ACC112 (cell line): Measurements from ENCODE around the gene NHEJ1.

Experiments used
- H2AFZ ChIP-seq: fragments of 200-600 bp; sonication (generic); one replicate; pipeline ENCODE4 v1.6.0; 2017; ENCODE audit warnings: antibody characterized with exemption, low read length; ENCODE audit not compliant: unreplicated experiment
- H3K27ac ChIP-seq: fragments of 200-600 bp; sonication (generic); 2 replicates; pipeline ENCODE4 v1.5.1; 2014; ENCODE audit warnings: low read depth, mild to moderate bottlenecking, antibody characterized with exemption, low read length, moderate library complexity
- H3K27me3 ChIP-seq: fragments of 200-600 bp; sonication (generic); 2 replicates; pipeline ENCODE4 v1.6.1; 2014; ENCODE audit warnings: mild to moderate bottlenecking, antibody characterized with exemption, low read length, moderate library complexity, mixed read lengths; ENCODE audit not compliant: insufficient read depth
- H3K36me3 ChIP-seq: fragments of 200-600 bp; sonication (generic); 2 replicates; pipeline ENCODE4 v1.6.1; 2016; ENCODE audit warnings: mild to moderate bottlenecking, antibody characterized with exemption, low read length, moderate library complexity, mixed read lengths; ENCODE audit not compliant: insufficient read depth
- H3K4me1 ChIP-seq: fragments of 200-600 bp; sonication (generic); one replicate; pipeline ENCODE4 v1.6.1; 2016; ENCODE audit warnings: low read length, mixed read lengths; ENCODE audit not compliant: insufficient read depth, unreplicated experiment, control insufficient read depth
- H3K4me3 ChIP-seq: fragments of 200-600 bp; sonication (generic); 2 replicates; pipeline ENCODE4 v1.5.1; 2014; ENCODE audit warnings: mild to moderate bottlenecking, low read depth, low read length
- H3K79me2 ChIP-seq: fragments of 200-600 bp; sonication (generic); one replicate; pipeline ENCODE4 v1.6.0; 2016; ENCODE audit warnings: low read length; ENCODE audit not compliant: control insufficient read depth, unreplicated experiment, insufficient read depth

The NHEJ1 gene

GRCh38 chr2:219081701-219082331 lies 78.8 kb downstream of the NHEJ1 start:
- Histone ChIP-seq H3K4me3 (no peak overlapping the region), H3K27me3 (no peaks in the 10 kb centered on the region), H2AFZ (no peak overlapping the region), H3K36me3 (peaks cover 2% of the 10 kb centered on the region; the same call in 1 of the 2 replicates), H3K79me2 (no peaks in the 10 kb centered on the region), H3K27ac (no peak overlapping the region), H3K4me1 (no peaks in the 10 kb centered on the region)

DNA sequence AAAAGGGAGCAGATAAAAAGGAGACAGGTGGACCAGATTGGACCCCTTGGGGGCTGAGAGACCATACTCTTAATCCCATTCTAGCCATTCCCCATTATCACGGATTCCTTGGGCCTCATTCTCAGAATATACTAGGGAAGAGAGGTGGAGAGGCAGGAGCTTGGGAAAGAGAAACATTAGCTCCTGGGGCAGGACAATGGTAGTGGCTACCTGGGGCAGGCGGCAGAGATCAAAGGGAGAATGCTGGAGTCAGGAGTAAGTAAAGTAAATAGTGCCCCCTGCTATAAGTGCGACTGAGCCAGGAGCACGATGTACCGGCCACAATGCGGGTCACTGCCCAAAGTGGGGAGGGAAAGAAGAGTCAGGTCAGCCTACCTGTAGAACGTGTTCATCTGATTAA lies 79.5 kb downstream of the NHEJ1 start:
- Histone ChIP-seq H3K4me1 (no peaks in the 10 kb centered on the region), H3K79me2 (no peaks in the 10 kb centered on the region), H3K36me3 (peaks cover 4% of the 10 kb centered on the region; the same call in 1 of the 2 replicates), H3K27ac (no peak overlapping the region), H3K4me3 (no peak overlapping the region), H3K27me3 (no peaks in the 10 kb centered on the region), H2AFZ (no peak overlapping the region)

DNA sequence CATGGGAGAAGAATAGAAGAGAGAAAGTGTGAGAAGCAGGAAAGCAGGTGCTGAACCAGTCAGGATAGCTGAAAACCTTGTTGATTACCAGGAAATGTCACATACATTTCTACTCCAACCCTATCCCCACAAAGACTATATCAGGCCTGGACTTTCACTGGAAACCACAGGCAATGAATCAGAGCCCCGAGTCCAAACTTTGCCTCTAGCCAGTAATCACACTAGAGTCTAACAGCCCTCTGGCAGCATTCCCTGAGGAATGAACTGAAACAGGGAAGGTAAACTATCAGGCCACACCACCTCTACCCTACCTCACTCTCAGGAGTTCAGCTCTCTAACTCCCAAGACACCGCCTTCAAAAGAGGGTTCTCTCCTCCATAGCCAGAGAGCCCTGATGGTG lies 81.2 kb downstream of the NHEJ1 start:
- H3K36me3 ChIP-seq, result peaks cover 4% of the 10 kb centered on the region; the same call in 1 of the 2 replicates
- H3K4me3 ChIP-seq, result no peak overlapping the region
- H3K4me1 ChIP-seq, result no peaks in the 10 kb centered on the region
- H2AFZ ChIP-seq, result no peak overlapping the region
- H3K27ac ChIP-seq, result no peak overlapping the region
- no peaks in the 10 kb centered on the region for H3K27me3 ChIP-seq
- H3K79me2 ChIP-seq, result no peaks in the 10 kb centered on the region

DNA sequence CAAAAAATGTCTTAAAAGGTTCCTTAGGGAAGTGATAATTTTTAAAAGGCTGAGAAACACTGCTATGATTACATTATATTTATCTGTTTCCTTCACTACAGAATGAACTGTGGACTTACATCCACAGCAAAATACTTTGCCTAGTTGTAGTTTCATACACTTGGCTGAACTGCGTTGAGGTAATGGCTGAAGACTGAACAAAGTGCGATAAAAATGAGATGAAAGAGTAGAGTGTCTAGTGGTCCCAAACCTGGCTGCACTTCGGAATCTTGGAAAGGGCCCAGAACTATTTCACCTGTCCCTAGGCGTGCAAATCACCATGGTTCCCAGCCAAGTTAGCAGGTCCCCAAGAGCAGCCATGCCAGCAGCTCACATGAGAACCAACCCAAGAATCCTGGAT lies 81.7 kb downstream of the NHEJ1 start:
- Histone ChIP-seq H3K27ac (no peak overlapping the region), H3K79me2 (no peaks in the 10 kb centered on the region), H3K36me3 (peaks cover 4% of the 10 kb centered on the region; the same call in 1 of the 2 replicates), H3K27me3 (no peaks in the 10 kb centered on the region), H2AFZ (no peak overlapping the region), H3K4me1 (no peaks in the 10 kb centered on the region), H3K4me3 (no peak overlapping the region)

DNA sequence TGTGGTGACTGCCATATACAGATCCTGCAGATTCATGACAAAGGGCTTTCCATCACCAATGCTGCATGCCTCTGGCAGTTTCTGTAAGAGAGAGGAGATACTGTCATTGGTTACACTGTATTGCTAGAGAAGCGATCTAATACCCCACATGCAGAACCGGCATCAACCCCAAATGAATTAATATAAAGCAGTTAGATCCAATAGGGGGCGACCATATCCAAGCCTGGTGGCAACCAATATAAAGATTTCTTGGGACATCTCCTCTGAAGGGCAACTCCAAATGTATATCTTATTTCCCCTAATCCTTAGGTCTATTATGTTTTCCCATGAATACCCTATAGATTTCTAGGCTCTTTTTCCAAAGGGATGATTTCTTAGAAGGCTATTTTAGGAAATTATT lies 82.5 kb downstream of the NHEJ1 start:
- Histone ChIP-seq H3K27ac (no peak overlapping the region), H3K4me3 (no peak overlapping the region), H2AFZ (no peak overlapping the region), H3K79me2 (no peaks in the 10 kb centered on the region), H3K4me1 (no peaks in the 10 kb centered on the region), H3K36me3 (peaks cover 4% of the 10 kb centered on the region; the same call in 1 of the 2 replicates), H3K27me3 (no peaks in the 10 kb centered on the region)

GRCh38 chr2:219076253-219076652 lies 84.4 kb downstream of the NHEJ1 start:
- Histone ChIP-seq H3K27ac (no peak overlapping the region), H3K79me2 (no peaks in the 10 kb centered on the region), H3K4me3 (no peak overlapping the region), H2AFZ (no peak overlapping the region), H3K27me3 (no peaks in the 10 kb centered on the region), H3K4me1 (no peaks in the 10 kb centered on the region), H3K36me3 (peaks cover 4% of the 10 kb centered on the region; the same call in 1 of the 2 replicates)

DNA sequence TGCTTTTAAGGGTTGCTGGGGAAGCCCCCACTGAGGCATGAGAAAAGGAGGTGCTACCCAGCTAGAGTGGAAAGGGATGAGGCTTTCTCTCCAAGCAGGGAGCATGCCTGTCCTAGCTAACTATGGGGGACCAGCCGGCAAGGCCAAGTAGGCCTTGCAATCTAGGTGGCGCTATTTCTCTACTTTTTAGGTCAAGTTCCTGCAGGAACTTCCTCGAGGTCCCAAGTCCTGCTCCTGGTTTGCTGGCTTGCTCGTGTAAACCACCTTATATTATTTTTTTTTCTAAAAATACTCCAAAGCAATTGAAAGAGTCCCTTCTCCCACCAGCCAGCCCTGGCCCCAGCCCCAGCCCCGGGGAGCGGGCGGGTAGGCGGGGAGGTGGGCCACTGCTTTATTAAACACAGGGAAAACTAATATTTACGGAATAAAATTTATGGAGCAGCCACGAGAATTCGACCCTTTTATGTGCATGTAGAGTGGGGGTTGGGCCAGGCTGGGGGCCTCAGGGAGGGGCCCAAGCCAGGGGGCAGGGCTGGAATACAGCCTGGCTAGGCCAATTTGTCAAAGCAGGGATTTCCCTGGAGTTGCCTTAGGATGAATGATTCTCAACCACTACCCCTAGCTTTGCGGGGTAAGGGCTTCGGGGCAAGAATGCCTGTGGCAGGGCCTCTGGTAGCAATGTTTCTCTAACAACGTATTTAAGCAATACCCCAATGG lies 87.0 kb downstream of the NHEJ1 start:
- Histone ChIP-seq H3K79me2 (no peaks in the 10 kb centered on the region), H3K36me3 (peaks cover 4% of the 10 kb centered on the region; the same call in 1 of the 2 replicates), H3K4me3 (no peak overlapping the region), H2AFZ (no peak overlapping the region), H3K27me3 (no peaks in the 10 kb centered on the region), H3K27ac (no peak overlapping the region), H3K4me1 (no peaks in the 10 kb centered on the region)

GRCh38 chr2:219072741-219073250 lies 87.8 kb downstream of the NHEJ1 start:
- Histone ChIP-seq H2AFZ (no peak overlapping the region), H3K79me2 (no peaks in the 10 kb centered on the region), H3K36me3 (peaks cover 4% of the 10 kb centered on the region; the same call in 1 of the 2 replicates), H3K27ac (no peak overlapping the region), H3K27me3 (no peaks in the 10 kb centered on the region), H3K4me1 (no peaks in the 10 kb centered on the region), H3K4me3 (no peak overlapping the region)

DNA sequence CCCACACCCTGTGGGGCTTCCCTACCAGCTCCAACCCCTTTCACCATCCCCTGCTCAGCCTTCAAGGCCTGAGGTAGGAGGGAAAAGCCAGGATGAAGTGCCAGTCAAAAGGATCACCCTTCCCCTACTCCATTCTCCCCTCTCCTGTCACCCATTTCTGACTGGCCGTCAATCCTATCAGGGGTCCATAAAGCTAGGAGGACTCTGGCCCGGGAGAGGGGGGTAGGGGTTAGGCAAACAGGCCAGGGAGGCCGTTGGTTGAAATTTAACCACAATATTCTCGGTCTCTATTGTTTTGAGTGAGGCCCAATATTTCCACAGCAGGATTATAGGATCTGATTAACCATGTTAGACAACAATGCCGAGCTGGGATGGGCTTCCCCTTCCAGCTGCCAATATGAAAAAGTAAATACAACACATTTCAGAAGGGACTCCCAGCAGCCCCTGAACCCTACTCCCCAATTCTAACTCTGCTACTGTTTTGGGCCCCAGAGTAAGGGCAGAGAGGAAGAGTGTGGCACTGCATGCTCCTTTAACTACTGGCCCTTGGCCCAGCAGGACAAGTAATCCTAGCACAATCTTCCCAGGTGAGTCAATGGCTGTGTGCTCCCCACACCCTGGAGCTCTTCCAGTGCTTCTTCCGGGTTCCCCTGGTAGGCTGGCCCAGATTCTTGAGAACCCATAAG lies 89.3 kb downstream of the NHEJ1 start:
- no peak overlapping the region for H3K4me3 ChIP-seq
- no peak overlapping the region for H3K27ac ChIP-seq
- no peak overlapping the region for H2AFZ ChIP-seq
- H3K27me3 ChIP-seq, result no peaks in the 10 kb centered on the region
- no peaks in the 10 kb centered on the region for H3K36me3 ChIP-seq
- H3K79me2 ChIP-seq, result no peaks in the 10 kb centered on the region
- no peaks in the 10 kb centered on the region for H3K4me1 ChIP-seq

GRCh38 chr2:219065484-219065883 lies 95.1 kb downstream of the NHEJ1 start:
- no peaks in the 10 kb centered on the region for H3K36me3 ChIP-seq
- peaks cover 32% of the 10 kb centered on the region for H3K27me3 ChIP-seq

More at GRCh38 chr2:219065484-219065883, 95.1 kb downstream of the NHEJ1 start:
- Histone ChIP-seq H3K4me1 (no peaks in the 10 kb centered on the region), H3K79me2 (no peaks in the 10 kb centered on the region), H3K27ac (no peak overlapping the region), H3K4me3 (no peak overlapping the region), H2AFZ (no peak overlapping the region)
